Astrocyte (in vitro differentiated cells and primary cell): Measurements from ENCODE around the gene FBP2.

Experiments used
- CTCF ChIP-seq: IDR thresholded peaks from 2 replicates; pipeline ENCODE4 v1.5.1; 2011; ENCODE audit warnings: low read depth, mild to moderate bottlenecking, inconsistent platforms, low read length, moderate library complexity; ENCODE audit not compliant: insufficient read depth
- EZH2 ChIP-seq: IDR thresholded peaks from 2 replicates; pipeline ENCODE4 v1.6.1; 2012; ENCODE audit warnings: mild to moderate bottlenecking, low read length, inconsistent platforms; ENCODE audit not compliant: insufficient read depth

GRCh38 chr9:94639061-94639998, 45.7 kb upstream of the FBP2 start, which contains the start of gene FBP1:
- TF ChIP-seq CTCF (no peak), EZH2 (peak; percentile 71)
